GM21367 (cell line): Measurements from ENCODE around the gene CYP46A1.
"Not testable (repeated sequence)": the region's sequence is repeated elsewhere in the genome, so short reads cannot be mapped to it uniquely, and the experiment has no call there.

Experiments
- ATAC-seq: cut with Tn5 transposase; IDR thresholded peaks from one replicate; pipeline ENCODE4 v1.9.1; 2021; ENCODE audit not compliant: unreplicated experiment

CYP46A1 gene

DNA sequence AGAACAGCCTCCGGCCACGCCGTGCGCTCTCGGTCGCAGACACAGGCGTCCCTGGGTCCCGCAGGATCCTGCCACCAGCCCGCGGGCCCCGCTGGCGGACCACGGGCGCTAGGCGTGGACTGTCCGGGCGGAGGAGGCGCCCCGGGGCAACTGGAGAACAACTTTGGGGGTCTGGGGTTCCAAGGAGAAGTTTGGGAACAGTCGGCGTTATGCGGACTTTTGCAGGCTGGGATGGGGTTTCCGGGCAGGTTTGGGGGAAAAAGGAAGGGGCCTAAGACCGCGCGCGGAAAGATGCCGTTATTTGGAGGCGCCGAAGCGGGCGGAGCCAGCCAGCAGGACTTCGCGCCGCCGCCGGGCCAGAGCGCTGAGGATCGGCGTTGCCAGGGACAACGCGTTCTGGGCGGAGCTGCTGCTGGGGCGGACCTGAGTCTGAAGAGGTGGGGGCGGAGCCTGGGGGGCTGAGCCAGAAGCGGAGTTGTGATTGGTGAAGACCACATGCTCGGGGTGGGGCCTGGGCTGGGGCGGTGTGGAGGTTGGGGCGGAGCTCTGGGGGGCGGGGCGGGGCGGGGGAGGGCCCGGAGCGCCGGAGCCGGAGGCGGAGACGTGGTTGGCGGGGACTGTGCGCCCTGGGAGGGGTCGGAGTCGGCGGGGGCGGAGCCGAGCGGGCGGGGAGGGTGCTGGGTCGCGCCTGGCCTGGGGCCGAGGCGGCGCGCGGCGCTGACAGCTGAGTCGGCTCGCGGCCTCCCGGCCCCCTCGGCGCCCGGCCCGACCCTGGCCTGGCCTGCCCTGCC is at the start of gene CYP46A1:
Gene CYP46A1, plus strand, starts transcription at position 680 of the 791 bp plus-strand sequence. CDS start 120 bp downstream, outside the sequence.
- peak; percentile 93 for ATAC-seq

DNA sequence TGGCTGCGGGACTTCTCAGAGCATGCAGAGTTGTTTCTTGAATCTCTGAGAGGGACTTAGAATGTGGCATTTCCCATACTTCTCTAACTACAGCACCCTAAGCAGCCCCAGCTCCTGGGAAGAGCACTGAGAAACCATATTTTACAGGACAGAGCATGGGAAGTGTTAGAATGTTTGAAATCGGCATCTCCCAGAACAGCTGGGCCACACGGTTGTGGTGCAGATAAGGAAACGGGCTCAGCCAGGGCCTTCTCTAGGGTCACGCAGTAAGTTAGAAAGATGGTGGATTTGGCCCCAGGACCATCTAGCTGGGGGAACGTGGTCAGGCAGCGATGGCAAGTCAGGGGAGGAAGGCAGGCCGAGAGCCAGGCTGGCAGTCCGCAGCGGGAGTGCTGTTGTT is 49.7 kb upstream of the CYP46A1 start:
- no peak for ATAC-seq

DNA sequence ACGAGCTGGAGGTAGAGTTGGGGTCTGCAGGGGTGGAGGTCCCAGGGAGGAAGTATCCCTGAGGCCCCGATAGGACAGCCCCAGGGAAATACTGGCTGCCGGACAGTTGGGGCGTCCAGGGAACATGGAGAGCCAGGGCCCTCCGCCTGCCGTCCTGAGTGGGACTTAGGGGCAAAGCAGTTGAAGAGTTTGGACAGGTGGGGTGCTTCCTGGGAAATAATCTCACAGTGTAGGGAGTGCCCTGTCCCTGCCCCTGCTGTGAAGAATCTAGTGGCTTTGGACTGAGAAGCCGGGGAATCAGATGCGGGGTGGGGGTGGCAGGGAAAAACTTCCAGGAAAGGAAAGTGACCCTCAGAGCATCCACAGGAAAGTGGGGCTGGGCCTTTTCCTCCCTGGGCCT is 49.0 kb upstream of the CYP46A1 start:
- ATAC-seq: no peak

DNA sequence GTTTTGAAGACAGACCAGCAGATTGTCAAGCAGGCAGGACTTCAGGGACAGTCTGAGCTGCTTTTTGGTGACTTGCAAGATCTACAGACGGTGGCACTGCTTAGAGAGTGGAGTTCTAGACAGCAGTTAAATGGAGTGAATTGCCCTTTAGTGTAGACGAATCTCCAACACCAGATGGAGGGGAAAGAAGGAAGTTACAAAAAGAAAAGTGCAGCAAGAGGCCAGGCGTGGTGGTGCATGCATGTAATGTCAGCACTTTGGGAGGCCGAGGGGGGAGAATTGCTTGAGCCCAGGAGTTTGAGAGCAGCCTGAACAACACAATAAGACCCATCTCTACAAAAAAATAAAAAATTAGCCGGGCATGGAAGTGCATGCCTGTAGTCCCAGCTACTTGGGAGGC is 47.6 kb upstream of the CYP46A1 start:
- no peak for ATAC-seq

DNA sequence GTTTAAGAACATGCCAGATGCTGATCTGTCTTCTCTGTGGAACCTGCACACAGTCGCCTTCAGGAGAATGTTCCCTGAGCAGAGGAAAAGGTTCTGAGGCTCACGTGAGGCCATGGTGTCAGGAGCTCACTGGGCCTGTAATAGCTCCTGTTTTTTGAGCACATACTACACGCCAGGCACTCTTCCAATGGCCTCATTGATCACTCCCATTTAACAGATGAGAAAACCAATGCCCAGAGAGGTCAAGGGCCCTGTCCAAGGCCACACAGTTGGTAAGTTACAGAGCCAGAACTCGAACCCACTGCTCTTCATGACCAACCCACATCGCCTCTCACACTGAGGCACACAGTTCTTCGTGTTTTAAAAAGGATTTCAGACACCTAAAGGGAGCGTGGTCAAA is 46.5 kb upstream of the CYP46A1 start:
- ATAC-seq: no peak

DNA sequence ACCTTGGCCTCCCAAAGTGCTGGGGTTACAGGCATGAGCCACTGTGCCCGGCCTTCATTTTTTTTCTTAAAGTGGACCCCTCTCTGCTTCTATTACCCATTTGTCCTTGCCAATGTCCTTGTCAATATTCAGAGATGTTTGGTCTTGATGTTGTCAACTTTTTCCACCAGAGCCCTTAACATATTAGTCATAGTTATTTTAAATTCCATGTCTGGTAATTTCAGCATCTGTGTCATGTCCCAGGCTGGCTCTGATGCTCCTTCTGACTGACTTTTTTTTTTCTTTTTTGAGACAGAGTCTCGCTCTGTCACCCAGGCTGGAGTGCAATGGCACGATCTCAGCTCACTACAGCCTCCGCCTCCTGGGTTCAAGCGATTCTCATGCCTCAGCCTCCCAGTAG is 41.3 kb upstream of the CYP46A1 start:
- ATAC-seq: not testable (repeated sequence)

DNA sequence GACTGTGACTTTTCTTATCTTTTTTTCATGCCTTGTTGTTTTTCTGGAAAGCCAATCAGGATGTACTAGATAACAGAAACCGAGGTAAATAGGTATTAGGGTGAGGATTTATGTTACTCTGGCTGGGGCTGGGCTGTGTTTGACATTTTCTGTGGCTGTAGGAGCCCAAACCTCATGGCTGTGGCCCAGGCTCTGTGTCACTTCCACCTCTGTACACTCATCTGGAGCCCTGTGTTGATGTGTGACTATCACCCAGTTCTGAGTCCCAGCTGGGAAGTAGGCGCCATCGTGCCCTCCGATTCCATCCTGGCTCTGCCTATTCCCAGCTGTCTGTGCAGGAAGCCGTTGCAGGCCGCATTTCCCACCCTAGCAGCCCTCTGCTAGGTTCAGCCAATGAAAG is 40.8 kb upstream of the CYP46A1 start:
- no peak for ATAC-seq

DNA sequence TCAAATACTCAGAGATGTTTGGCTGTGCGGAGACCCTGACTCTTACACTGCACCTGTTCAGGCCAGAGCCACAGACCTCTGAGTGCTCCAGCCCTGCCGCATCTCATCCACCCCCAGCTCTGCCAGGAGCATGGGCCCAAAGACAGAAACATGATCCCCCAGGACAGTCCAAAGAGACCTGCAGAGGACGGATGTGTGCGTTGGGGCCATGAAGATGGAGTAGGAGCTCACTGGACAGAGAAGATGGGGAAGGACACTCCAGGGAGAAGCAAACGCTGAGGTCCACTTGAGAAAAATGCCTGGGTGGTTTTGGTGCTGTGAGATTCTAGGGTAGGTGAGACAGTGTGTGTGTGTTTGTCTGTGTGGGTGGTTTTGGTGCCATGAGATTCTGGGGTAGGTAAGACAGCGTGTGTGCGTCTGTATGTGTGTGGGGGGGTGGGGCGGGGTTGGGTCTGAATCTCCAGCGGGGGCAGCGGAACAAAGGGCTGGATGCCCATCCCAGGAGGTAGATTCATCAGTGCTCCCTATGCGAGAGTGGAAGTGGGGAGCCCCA is 40.0 kb upstream of the CYP46A1 start:
- ATAC-seq: no peak

DNA sequence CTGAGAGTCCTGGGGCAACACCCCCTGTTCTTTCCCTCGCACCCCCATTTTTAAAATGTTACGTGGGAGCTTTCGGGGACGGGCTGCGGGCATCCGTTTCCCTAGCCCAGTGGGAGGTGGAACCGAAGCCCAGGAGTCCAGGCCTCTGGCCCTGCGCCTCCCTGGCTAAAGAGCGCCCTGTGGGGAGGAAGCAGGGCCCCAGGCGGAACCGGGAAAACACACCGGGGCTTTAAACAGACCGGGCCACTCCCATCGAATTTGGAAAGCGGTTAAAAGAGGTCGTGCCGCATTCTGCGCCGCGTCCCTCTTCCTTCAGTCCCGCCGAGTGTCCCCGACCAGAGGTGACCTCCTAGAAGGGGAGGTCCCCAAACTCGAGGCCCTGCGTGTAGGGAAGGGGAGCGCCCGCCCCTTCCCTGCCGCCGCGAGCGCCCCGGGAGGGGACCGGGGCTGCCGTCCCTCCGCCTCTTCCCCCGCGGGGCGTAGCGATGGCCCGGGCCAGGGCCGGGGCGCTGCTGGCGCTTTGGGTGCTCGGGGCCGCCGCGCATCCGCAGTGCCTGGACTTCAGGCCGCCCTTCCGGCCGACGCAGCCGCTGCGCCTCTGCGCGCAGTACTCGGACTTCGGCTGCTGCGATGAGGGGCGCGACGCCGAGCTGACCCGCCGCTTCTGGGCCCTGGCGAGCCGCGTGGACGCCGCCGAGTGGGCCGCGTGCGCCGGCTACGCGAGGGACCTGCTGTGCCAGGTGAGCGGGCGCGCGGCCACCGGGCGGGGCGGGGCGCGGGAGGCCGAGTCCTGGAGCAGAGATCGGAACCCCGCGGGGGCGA is 39.2 kb upstream of the CYP46A1 start, which contains the start of gene HHIPL1:
Gene HHIPL1, plus strand, starts transcription at position 407 of the 822 bp plus-strand sequence. Its CDS starts 79 bp downstream, at position 486.
- no peak for ATAC-seq

DNA sequence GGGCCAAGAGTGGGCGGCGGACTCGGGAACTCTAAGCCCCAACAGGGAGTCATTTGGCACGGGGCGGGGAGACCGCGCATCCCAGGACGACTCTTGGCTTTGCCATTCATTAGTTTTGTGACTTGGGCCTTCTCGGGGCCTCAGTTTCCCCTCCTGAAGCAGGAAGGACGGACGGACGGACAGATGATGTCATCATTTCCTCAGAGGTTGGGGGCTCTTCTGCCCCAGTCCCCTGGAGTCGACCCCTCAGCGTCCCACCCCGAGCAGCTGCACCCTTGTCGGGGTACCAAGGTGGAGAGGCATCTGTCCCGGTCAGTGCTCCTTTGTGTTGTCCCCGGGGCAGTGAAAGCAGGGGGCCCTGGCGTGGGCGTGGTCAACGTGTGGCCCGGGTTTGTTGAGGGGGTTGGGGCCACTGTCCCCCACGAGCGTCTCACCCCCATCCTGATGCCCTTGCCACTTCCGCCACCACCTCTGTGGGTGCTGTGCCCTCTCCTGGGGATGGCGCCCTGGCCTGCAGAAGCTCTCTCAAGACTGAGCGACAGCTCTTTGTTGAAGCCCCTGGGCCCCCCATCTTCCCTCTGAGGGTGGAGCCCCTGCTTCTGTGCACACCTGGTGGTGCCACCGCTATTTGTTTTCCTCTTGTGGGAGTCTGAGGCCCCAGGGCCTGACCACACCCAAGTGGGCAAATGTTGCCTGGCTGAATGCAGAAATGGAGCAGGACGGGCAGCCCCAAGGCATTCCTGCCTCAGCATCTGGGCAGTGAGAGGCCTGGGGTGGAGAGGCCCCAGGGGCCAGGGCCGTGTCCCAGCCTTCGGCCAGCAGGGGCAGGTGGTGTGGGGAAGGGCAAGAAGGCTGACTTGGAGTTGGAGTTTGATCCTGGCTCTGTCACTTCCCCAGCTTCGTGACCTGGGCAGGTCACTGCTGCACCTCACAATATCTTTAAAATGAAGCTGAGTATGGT is 38.3 kb upstream of the CYP46A1 start:
- ATAC-seq: no peak

DNA sequence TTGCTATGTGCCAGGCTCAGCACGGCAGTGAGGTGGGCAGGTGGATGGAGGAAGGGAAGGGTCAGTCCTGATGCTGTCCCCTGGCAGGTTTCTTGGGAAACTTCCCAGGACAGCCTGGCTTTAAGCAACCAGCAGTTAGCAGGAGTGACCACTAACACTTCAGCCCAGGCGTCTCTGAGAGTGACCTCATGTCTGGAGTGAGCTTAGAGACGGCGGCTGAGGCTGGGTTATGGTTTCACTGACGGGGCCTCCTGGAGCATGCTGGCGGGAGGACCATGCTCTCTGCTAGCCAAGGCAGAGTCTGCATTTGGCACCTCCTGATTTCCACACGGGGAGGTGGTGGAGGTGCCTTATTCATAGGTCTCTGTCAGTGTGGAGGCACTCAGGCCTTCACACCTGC is 36.7 kb upstream of the CYP46A1 start:
- ATAC-seq: no peak

DNA sequence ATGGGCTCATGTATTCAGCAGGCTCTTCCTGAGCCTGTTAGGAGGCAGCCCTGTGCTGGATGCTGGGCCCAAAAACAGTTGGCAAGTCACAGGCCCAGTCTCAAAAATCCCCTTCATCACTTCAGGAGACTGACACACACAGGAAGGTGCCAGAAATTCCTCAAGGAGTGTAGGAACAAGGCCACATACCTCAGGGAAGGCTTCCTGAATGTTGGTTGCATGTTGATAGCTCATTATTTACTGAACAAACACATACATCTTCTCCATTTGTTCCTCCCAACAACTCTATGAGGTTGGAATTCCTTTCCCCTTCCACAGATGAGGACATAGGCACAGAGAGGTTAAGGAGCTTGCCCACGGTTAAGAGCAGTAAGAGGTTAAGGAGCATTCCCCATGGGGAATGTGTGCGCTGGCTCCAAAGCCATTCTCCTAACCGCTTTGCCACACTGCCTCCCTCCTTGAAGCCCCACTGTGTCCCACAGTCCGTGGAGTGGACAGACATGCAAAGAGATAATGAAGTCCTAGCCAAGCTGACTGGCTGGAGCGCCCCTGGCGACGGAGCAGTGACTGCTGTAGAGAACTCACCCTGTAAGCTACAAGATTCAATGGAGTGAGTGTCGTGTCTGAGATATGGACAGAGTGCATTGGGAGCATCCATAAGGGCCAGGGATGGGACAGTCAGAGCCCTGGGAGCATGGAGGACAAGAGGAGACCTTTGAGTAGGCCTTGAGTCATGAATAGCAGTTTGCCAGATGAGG is 35.9 kb upstream of the CYP46A1 start:
- no peak for ATAC-seq

DNA sequence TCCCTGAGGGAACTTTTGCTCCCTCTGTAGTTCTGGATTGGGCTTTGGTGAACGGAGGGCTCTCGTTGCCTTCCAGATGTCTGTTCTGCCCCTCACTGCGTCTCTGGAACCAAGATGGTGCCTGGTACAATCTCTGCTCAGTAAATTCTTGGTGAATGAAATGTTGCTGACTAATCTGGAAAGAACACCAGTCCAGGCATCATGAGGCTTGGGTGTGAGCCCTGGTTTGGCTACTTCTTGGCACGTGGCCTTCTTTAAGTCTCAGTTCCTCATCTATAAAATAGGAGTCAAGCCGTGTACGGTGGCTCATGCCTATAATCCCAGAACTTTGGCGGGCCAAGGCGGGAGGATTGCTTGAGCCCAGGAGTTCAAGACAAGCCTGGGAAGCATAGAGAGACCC is 34.9 kb upstream of the CYP46A1 start:
- no peak for ATAC-seq

DNA sequence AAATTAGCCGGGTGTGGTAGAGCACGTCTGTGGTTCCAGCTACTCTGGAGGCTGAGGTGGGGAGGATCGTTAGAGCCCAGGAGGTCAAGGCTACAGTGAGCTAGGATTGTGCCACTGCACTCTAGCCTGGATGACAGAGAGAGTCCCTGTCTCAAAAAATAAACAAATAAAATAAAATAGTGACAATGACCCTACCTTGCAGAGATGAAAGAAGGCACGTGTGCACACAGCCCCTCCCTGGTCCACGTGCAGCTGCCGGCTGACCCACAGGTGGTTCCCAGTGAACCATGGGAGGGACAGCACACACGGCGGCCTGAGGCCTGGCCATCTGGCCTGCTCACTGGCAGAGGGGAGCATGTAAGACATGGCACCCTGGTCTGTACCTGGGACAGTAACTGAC is 34.5 kb upstream of the CYP46A1 start:
- no peak for ATAC-seq

DNA sequence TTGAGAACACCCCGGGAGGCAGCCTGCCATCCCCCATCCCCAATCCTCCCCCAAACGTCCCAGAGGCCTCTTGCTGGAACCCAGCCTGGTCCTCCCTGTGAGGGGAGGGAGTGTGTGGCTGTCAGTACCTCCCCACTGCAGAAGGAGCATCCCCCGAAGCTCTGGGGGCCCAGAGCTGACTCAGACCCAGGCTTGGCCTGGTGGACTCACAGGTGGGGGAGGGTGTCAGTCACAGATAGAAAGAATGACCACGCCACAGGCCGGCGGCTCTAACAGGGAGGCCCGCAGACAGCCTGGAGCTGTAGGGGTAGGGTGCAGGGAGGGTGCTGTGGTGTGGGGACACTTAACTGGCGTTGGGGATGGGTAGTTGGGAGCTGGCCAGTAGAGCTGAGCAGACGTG is 33.9 kb upstream of the CYP46A1 start:
- ATAC-seq: no peak

DNA sequence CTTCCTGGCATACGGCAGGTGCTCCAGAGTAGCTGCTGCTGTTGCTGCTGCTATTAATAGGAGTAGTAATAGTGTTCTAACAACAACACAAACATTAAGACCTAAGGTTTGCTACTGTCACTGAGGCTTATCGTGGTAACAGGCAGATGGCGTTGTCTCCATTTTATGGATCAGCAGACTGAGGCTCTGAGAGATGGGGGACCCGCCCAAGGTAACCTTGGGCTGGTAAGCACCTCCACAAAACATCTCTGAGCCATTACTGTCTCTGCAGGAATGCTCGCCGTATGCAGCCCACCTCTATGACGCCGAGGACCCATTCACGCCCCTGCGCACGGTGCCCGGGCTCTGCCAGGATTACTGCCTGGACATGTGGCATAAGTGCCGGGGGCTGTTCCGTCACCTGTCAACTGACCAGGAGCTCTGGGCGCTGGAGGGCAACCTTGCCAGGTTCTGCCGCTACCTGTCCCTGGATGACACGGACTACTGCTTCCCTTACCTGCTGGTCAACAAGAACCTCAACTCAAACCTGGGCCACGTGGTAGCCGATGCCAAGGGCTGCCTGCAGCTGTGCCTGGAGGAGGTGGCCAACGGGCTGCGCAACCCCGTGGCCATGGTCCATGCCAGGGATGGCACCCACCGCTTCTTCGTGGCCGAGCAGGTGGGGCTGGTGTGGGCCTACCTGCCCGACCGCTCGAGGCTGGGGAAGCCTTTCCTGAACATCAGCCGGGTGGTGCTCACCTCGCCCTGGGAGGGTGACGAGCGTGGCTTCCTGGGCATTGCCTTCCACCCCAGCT is 31.9 kb upstream of the CYP46A1 start:
- no peak for ATAC-seq

DNA sequence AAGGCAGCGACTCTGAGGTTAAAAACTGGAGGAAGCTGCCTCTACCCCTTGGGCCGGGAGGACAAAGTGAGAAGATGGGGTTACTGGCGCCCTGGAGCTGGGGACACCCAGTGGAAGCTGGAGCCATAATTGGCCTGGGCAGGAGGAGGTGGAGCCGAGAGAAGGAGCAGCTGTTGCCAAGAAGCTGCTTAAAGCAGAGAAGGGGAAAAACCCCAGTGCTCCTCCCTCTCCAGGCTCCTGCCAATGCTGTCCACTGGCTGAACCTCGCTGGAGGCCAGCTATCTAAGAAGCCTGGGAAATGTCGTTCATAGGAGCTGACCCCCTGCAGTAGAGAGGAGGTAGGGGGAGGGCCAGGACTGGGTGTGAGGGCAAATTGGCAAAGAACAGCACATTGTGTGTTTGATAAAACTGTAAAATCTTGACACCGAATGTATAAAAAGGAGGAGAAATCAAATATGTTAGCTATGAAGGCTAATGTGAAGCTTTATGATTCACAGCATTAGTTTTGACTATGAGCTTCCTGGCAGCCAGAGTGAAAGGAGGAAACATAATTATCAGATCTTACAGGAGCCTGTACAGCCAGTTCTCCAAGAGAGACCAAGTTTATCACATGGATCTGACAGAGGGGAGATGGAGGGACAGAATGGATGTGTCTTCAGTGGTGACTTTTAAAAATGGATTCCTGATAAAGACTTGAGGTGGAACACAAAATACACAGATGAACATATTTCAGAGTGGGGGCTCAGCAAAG is 29.7 kb upstream of the CYP46A1 start:
- no peak for ATAC-seq

DNA sequence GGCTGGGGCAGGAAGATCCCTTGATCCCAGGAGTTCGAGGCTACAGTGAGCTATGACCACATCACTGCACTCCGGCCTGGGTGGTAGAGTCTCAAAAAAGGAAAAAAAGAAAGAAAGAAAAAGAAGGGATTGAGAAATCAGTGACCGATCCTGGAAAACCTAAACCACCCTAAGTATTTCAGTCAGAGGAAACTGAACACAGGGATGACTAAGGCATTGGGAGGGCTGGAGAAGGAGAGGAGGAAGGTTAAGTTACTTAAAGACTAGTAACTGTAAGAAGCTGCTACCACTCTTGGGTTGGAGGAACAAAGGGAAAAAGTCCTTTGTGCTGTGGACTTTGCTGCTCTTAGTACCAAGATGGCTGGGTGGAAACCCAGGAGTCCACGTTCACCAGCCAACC is 28.6 kb upstream of the CYP46A1 start:
- no peak for ATAC-seq
